A673 (cell line): ENCODE results near the gene MEPE. TPM values are rescaled to one million over a fixed set of nuclear protein-coding genes. Genes with fewer than 3 reads are reported as not detected.

Experiments
- BruUV-seq: library from RNA; stranded (reverse); fragments of 400-500 nt; replicated peaks from 2 replicates; lab custom pipeline; 2021; lab: Mats Ljungman, UMichigan
- CTCF ChIA-PET: fragments of 300-600 bp; sonication (Branson Sonifier 250); formaldehyde crosslinking; loops from one replicate; lab custom pipeline; 2022; ENCODE audit warnings: antibody characterized with exemption; lab: Charles Lee
- POLR2A ChIA-PET: fragments of 300-600 bp; sonication (Branson Sonifier 250); formaldehyde crosslinking; loops from one replicate; lab custom pipeline; 2022; ENCODE audit warnings: antibody characterized with exemption; ENCODE audit not compliant: low non-redundant PET; lab: Charles Lee
- DNase-seq: peaks from one replicate; pipeline ENCODE4 v3.0.0-alpha.2; 2015; ENCODE audit warnings: low spot score
- H3K27ac ChIP-seq: fragments of 200-600 bp; sonication (generic); 2 replicates; pipeline ENCODE4 v1.5.1; 2016; ENCODE audit warnings: mixed run types, low read depth, mild to moderate bottlenecking, mixed read lengths, antibody characterized with exemption, low read length; ENCODE audit not compliant: poor library complexity, severe bottlenecking
- H3K27me3 ChIP-seq: fragments of 200-600 bp; sonication (generic); replicated peaks from 2 replicates; pipeline ENCODE4 v1.6.1; 2017; ENCODE audit warnings: mixed run types, low read depth, mild to moderate bottlenecking, mixed read lengths, antibody characterized with exemption, low read length; ENCODE audit not compliant: insufficient read depth, poor library complexity
- H3K36me3 ChIP-seq: fragments of 200-600 bp; sonication (generic); 2 replicates; pipeline ENCODE4 v1.6.1; 2016; ENCODE audit warnings: mixed run types, mild to moderate bottlenecking, mixed read lengths, antibody characterized with exemption, low read length; ENCODE audit not compliant: insufficient read depth, poor library complexity, severe bottlenecking
- H3K4me1 ChIP-seq: fragments of 200-600 bp; sonication (generic); 2 replicates; pipeline ENCODE4 v1.6.1; 2017; ENCODE audit warnings: mixed run types, mild to moderate bottlenecking, mixed read lengths, antibody characterized with exemption, low read length; ENCODE audit not compliant: insufficient read depth, poor library complexity, severe bottlenecking
- H3K4me3 ChIP-seq: fragments of 200-600 bp; sonication (generic); 2 replicates; pipeline ENCODE4 v1.5.1; 2016; ENCODE audit warnings: low read depth, mixed run types, mild to moderate bottlenecking, mixed read lengths, low read length; ENCODE audit not compliant: poor library complexity, severe bottlenecking
- H3K9me3 ChIP-seq: fragments of 200-600 bp; sonication (generic); 2 replicates; pipeline ENCODE4 v1.6.1; 2016; ENCODE audit warnings: mixed run types, low read depth, mild to moderate bottlenecking, mixed read lengths, antibody characterized with exemption, low read length; ENCODE audit not compliant: poor library complexity, severe bottlenecking
- EZH2 ChIP-seq: fragments of 200-600 bp; sonication (generic); IDR thresholded peaks from 2 replicates; pipeline ENCODE4 v1.6.1; 2017; ENCODE audit warnings: borderline replicate concordance, low read depth, mild to moderate bottlenecking, mixed read lengths, antibody characterized with exemption, low read length; ENCODE audit not compliant: poor library complexity, severe bottlenecking
- intact Hi-C: fragments of 100-400 bp; cut with micrococcal nuclease; formaldehyde crosslinking; loops from one replicate; pipeline ENCODE4 v1.10.0; 2022; ENCODE audit not compliant: unreplicated experiment
- total RNA-seq: library from RNA; stranded (reverse); gene quantifications from 2 replicates; pipeline ENCODE4 v1.2.3, GENCODE V29; 2021
- TF ChIP-seq, protein P1 (sequence below): fragments of 300-800, 200-600 bp; sonication (generic); conservative IDR thresholded peaks from 2 replicates; pipeline ENCODE4 v1.5.1; 2017; ENCODE audit warnings: low read depth, mild to moderate bottlenecking, antibody characterized with exemption, low read length, moderate library complexity, mixed read lengths

The MEPE gene
- total RNA-seq, 1 experiment from 2014 or later: not detected

DNA sequence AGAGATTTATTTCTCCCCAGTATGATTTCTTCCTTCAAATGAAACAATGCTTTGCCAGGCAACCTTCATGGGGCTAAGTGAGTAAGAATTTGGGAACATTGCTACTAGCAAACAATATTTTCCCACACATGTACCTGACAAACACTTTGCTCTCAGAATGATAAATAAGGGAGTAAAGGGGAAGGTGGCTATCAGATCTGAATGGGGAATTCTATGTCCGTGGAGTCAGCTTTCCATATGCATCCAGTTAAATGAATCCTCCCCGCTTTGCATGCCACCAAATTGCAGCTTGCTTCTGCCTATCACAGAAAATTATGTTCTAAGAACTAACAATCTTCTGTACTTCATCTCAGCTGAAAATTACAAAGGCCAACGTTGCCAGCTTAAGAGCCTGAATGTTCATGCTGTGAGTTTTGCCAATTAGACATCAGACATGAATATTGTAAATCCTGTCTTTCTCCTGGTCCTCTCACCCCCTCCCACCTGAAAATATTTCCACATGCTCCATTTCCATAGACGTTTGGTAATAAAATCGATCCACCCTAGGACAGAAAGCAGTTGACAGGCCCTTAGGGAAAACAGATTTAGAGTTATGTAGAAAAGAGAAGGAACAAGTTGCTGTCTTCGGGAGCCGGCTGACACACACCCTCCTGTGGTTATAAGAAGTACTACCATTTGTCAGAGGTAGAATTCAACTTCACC is 6.3 kb downstream of the MEPE start:
- no peaks in the 10 kb centered on the region for H3K9me3 ChIP-seq
- H3K4me3 ChIP-seq: no peak overlapping the region
- CTCF ChIA-PET: interaction anchor here (1.2 to 2.1 kb wide), 2 partner anchors 159 to 295 kb away, joined by 4 to 10 read pairs; no protein-coding TSS in a partner anchor
- H3K4me1 ChIP-seq: no peaks in the 10 kb centered on the region
- intact Hi-C loops: loop anchor here (2.0 kb wide), 2 partner anchors 160 to 296 kb away; no protein-coding TSS in a partner anchor
- no peak for TF ChIP-seq EZH2
- TF ChIP-seq, protein P1, sequence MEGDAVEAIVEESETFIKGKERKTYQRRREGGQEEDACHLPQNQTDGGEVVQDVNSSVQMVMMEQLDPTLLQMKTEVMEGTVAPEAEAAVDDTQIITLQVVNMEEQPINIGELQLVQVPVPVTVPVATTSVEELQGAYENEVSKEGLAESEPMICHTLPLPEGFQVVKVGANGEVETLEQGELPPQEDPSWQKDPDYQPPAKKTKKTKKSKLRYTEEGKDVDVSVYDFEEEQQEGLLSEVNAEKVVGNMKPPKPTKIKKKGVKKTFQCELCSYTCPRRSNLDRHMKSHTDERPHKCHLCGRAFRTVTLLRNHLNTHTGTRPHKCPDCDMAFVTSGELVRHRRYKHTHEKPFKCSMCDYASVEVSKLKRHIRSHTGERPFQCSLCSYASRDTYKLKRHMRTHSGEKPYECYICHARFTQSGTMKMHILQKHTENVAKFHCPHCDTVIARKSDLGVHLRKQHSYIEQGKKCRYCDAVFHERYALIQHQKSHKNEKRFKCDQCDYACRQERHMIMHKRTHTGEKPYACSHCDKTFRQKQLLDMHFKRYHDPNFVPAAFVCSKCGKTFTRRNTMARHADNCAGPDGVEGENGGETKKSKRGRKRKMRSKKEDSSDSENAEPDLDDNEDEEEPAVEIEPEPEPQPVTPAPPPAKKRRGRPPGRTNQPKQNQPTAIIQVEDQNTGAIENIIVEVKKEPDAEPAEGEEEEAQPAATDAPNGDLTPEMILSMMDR: peak; percentile 59
- peak; percentile 42 for DNase-seq
- no peaks in the 10 kb centered on the region for H3K27me3 ChIP-seq
- POLR2A ChIA-PET: no interaction called here
- H3K27ac ChIP-seq: no peak overlapping the region
- no peaks in the 10 kb centered on the region for H3K36me3 ChIP-seq
- no TSS peak for BruUV-seq

GRCh38 chr4:87839592-87839946 is 6.8 kb downstream of the MEPE start:
- DNase-seq: no peak
- intact Hi-C loops: loop anchor here (2.0 kb wide), 2 partner anchors 161 to 297 kb away; no protein-coding TSS in a partner anchor
- POLR2A ChIA-PET: no interaction called here
- H3K27ac ChIP-seq: no peak overlapping the region
- no peaks in the 10 kb centered on the region for H3K27me3 ChIP-seq
- BruUV-seq: no TSS peak
- no peak overlapping the region for H3K4me3 ChIP-seq
- CTCF ChIA-PET: no interaction called here
- H3K4me1 ChIP-seq: no peaks in the 10 kb centered on the region
- TF ChIP-seq EZH2: no peak
- TF ChIP-seq, protein P1: no peak
- H3K36me3 ChIP-seq: no peaks in the 10 kb centered on the region
- no peaks in the 10 kb centered on the region for H3K9me3 ChIP-seq

- H3K36me3 ChIP-seq: no peaks in the 10 kb centered on the region
- H3K27ac ChIP-seq: no peak overlapping the region
- ChIA-PET POLR2A (no interaction called here), CTCF (no interaction called here)
- no peak overlapping the region for H3K4me3 ChIP-seq
- H3K9me3 ChIP-seq: no peaks in the 10 kb centered on the region
- no peaks in the 10 kb centered on the region for H3K4me1 ChIP-seq
- no peak for DNase-seq
- BruUV-seq: no TSS peak
- no peaks in the 10 kb centered on the region for H3K27me3 ChIP-seq
- no peak for TF ChIP-seq EZH2
- TF ChIP-seq, protein P1: no peak
- intact Hi-C loops: loop anchor here (5.0 to 10.0 kb wide), 2 partner anchors 483 to 565 kb away; no protein-coding TSS in a partner anchor
Observed at GRCh38 chr4:87840149-87840548, 7.4 kb downstream of the MEPE start.
